Stimulated activated CD8-positive, alpha-beta memory T cell treated with anti-CD3 and anti-CD28 coated beads, Interleukin-15, amount 100 ng/mL, for 48 hours (primary cell): ENCODE results near the gene KCTD5.

Experiments
- DNase-seq, 2 donors: peaks; one replicate each; pipeline ENCODE4 v3.0.0-alpha.2; 2020; ENCODE audit warnings: low read depth in 2 of 2

KCTD5 gene

DNA sequence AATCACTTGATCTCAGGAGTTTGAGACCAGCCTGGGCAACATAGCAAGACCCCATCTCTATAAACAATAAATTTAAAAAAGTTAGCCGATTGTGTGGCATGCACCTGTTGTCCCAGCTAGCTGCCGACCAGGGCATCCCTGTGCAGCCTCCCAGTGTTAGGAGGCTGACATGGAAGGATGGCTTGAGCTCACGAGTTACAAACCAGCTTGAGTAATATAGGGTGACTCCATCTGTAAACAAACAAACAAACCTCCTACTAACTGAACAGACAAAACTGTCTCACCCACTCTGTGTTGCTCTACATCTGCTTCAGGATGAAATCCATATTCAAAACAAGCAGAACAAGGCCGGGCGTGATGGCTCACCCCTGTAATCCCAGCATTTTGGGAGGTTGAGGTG, 44.6 kb downstream of the KCTD5 start:
- DNase-seq: no peak

- DNase-seq: no peak
Observed at GRCh38 chr16:2728034-2728433, 45.7 kb downstream of the KCTD5 start.

DNA sequence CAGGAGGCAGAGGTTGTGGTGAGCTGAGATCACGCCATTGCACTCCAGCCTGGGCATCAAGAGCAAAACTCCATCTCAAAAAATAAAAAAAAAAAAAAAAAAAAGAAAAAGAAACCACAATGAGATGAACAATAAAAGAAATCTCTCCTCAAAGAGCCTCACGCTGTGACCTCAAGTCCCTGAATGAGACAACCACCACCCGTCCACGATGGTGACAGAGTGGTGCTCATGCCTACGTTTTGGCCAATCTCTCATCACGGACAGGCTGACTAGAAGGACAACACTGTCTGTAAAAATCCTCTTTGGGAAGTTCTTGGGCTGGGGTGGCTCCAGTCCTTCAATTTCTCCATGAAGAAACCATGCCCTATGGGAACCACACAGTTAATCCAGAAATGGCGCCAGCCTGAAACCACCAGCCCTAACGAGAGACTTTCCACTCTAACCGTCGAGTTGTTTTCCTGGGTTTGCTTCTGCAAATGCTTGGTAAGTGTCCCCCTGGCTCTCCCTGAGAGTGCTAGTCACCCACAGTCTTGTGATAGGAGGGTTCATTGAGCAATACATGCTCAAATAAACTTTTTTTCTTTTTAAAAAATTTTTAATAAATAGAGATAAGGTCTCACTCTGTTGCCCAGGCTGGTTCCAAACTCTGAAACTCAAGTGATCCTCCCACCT, 52.7 kb downstream of the KCTD5 start:
- no peak for DNase-seq

- DNase-seq: no peak
Observed at GRCh38 chr16:2736476-2737237, 54.3 kb downstream of the KCTD5 start.

- no peak for DNase-seq
Observed at GRCh38 chr16:2737238-2737605, 54.9 kb downstream of the KCTD5 start.

GRCh38 chr16:2737895-2738418, 55.6 kb downstream of the KCTD5 start:
- DNase-seq: no peak

DNA sequence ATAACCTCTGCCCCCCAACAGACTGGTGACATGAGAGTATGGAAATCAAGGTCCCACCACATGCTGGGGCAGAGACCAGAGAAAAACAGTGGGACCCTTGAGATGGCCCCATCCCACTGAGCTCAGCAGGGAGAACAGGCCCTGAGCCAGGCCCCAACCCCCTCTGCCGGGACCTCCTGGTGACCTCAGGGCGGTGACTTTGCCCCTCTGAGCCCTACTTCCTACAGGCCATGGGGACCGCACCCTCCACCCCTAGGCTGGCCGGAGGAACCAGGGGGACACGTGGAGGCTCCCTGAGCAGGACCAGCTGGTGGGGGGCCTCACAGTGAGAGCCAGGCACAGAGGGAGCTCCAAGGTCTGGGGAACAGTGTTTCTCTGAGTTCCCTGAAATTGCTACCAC, 56.3 kb downstream of the KCTD5 start:
- no peak for DNase-seq

DNA sequence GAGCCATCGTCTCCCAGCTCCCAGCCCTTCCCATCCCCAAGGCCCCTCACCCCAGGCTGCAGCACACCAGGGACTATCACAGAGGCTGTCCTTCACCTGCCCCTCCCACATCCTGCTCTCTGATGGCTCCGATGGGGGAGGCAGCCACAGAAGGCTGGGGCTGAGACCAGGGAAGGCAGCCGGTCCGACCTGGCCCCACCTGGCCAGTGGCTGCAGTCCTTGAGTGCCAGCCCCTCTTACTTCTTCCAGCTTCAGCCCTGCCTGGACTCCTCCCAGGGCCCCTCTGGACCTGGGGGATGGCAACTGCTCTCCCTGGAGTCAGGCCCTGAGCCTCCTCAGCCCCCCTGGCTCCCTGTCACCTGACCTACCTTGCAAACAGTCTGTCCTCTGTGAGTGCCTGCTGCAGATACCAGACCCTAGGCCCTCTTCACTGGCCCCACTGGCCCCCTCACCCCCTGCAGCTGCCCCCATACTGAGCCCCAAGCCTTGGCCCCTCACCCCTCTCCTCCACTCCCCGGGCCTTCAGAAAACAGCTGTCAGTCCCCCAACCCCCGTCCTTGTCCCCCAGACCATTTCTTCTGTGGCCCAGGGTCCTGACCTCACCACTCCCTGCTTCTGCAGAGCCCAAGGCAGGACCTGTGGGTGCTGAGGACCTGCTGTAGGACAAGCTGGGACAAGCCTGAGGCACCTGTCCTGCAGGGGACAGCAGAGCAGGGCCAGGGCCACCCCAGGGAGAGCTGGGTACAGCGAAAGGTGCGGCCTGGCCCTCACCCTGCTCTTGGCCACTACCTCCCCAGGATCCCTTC, 57.5 kb downstream of the KCTD5 start:
- no peak for DNase-seq

DNA sequence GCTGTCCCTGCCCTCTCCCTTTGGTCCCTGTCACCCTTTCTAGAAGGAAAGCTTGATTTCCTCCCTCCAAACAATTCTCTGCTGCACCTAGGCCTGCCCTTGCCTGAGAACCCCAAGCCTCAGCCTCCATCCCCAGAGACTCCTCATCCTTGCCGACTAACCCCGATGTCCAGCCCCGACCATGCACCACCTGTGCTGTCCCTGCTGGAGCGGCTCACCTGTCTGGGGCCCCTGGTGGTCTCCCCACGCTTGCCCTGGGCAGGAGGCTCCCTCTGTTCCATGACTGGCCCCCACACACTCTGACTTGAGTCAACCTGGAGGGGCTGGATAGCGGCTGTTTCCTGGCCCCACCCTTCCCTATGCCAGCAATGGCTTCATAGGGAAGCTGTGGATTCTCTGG, 58.2 kb downstream of the KCTD5 start:
- DNase-seq: no peak

DNA sequence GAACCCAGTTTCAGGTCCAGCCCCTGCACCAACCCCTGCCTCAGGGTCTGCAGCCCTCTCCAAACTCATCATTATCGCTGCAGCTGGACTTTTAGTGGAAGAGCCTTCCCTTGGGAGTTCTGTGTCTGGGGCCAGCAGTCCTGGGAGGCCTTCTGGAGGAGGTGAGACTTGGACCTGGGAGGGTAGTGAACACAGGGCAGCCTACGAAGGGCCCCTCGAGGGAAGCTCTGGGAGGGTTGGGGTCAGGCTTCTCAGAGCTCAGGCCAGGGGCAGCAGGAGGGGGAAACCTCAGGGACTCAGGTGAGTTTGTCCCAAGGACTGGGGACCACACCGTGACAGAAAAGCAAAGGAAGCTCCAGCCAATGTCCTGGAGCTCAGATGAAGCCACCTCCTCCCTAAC, 58.8 kb downstream of the KCTD5 start:
- DNase-seq: no peak

GRCh38 chr16:2742323-2743006, 60.1 kb downstream of the KCTD5 start:
- no peak for DNase-seq

DNA sequence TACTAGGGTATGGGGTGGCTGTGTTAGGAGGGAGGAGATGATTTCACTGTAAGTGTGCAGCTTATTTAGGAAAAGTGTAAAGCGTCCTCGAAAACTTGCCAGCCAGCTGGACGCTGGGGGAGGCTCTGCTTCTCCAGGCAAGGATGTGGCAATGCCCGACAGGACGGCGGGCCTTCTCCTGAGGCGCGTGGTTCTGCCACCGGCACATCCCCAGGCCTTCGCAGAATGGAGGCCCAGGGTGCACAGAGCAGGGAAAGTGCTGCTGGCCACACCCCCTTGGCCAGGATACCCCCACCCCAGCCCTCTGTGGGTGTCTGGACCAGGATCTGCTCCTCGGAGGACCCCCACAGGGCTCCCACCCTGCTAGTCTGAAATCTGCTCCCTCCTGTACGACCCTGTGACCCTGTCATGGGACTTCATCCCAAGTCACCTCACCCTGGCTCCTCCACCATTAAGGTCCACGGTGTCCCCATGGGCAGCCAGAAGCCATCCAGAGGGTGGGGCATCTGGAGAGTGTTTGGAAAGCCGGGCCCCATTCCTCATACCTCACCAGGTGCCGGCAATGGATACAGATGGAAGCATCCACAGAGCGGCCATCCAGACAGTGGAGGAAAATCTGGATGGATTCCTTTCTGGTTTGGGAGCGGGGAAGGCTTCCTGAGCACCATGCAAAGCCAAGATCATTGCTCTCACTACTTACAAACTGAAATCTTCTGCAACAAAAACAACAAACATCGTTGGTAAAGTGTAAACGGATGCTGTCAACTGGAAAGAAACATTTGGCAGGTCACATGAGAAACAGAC, 60.9 kb downstream of the KCTD5 start:
- no peak for DNase-seq

DNA sequence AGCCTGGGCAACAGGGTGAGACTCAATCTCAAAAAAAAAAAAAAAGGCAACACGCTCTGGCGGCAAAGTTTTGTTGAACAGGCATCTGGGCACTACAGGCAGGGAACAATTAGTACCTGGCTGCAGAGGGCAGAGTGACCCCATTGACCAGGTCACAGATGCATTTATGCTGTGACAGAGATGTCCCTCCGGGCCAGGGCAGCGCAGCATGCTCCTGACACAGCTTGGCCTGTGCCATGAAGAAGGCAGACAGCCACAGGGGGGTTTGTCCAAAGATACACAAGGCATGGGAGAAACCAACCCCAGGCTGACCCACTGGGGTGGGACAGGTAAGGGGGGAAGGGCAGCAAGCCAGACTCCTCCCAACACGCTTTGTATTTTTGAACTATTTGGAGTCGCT, 62.4 kb downstream of the KCTD5 start:
- DNase-seq: no peak

DNA sequence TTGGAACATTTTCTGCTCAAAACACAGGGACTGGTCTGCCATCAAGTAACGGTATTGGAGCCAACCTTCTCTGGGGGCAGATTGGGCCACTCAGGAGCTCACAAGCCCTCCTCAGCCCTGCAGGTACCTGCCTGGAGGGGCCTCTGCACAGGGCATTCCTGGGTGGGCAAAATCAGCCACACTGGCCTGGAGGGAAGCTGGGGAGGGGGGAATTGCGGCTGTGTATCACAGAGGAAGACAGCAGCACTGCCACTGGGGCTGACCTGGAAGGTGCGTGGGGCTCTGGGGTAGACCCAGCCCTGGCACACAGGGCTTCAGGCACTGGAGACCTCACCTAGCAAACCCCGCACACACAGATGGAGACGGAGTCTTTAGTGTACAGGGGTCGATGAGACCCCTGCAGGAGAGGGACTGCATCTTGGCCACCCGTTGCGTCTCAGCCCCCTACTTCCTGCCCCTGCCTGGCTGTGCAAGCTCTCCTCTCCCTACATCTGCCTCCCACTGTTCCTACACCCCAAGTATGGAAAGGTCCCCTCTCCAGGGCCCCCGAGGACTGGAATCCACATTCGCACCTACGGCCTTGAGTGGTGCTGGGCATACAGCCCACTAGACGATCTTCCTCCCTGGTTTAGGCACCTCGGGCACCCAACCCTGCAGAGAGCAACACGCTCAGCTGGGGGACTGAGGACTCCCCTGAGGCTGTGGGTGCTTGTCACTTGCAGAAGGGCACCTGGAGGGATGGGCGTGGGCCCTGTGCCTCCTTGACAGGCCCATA, 63.0 kb downstream of the KCTD5 start:
- DNase-seq: no peak

- no peak for DNase-seq
Observed at GRCh38 chr16:2745961-2746360, 63.6 kb downstream of the KCTD5 start.

- no peak for DNase-seq
Observed at GRCh38 chr16:2748757-2749455, 66.6 kb downstream of the KCTD5 start.

DNA sequence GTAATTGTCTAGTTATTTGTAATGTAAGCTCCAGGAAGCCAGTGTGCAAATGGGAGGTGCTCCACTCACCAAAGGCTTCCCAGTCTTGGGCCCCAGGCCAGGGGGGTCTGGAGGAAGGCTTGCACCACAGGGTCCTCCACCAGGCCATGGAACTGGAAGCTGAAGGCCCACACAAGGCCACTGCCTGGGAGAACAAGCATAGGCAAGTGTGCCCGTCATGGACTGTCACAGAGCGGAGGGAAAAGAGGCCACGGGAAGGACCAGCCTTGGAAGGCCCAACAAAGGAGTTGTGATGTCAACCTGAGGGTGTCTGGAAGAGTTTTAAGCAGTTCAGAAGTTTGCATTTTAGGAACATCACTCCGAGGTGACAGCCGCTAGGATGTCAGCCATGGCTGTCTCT, 67.2 kb downstream of the KCTD5 start:
- DNase-seq: no peak

- no peak for DNase-seq
Observed at GRCh38 chr16:2749936-2750335, 67.6 kb downstream of the KCTD5 start.

DNA sequence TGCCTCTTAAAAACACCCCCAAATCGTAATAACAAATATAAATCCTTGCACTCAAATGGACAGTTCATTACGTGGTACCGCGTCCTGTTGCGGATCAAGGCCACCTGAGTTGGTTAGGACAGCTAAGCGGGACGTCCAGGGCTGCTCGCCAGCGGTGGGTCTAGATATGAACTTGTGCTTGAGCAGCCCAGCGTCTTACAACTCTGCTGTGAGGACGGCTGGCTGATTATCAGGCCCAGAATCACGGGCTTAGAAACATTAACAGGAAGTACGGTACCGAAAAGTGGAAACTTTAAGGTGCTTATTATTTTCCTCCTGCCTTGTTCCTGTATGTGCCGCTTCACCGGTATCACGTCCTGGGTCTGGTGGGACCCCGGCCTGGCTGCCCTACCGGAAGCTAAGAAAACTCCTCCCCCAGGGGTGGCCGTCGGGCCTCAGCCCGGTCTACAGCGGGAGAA, 69.3 kb downstream of the KCTD5 start:
- no peak for DNase-seq
